ENCODE data around the gene FABP1. TPM values are rescaled to one million over a fixed set of nuclear protein-coding genes. Genes with fewer than 3 reads are reported as not detected.

Gene FABP1
- total RNA-seq, 6 experiments from 2014 or later, result not detected

DNA sequence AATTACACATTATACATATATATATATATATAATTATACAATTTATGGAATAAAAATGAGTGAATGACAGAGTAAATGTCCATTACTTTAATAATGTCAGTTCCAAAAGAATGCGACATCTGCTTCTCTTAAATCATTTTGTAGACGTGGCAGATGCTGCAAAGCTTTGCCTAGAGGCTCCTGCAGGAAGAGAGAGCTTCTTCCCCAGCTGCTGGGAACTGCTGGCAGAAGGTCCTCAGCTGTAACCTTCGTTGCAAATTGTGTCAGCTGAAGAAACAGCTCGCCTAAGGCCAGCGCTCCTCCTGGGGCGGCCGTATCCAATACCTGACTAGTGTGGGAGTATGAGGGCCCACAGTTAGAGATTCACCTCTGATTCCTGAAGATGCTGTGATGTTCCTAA lies 32.7 kb upstream of the FABP1 start:
- Mint-ChIP-seq H3K27ac (no peak overlapping the region), H3K36me3 (ENCODE audit: low read depth) (no peaks in the 10 kb centered on the region), H3K9me3 (no peaks in the 10 kb centered on the region), H3K27me3 (ENCODE audit: insufficient read depth) (peaks cover 13% of the 10 kb centered on the region), H3K4me3 (no peak overlapping the region), H3K4me1 (ENCODE audit: low read depth) (no peaks in the 10 kb centered on the region)
- no peak for DNase-seq
- TF ChIP-seq, protein P1, sequence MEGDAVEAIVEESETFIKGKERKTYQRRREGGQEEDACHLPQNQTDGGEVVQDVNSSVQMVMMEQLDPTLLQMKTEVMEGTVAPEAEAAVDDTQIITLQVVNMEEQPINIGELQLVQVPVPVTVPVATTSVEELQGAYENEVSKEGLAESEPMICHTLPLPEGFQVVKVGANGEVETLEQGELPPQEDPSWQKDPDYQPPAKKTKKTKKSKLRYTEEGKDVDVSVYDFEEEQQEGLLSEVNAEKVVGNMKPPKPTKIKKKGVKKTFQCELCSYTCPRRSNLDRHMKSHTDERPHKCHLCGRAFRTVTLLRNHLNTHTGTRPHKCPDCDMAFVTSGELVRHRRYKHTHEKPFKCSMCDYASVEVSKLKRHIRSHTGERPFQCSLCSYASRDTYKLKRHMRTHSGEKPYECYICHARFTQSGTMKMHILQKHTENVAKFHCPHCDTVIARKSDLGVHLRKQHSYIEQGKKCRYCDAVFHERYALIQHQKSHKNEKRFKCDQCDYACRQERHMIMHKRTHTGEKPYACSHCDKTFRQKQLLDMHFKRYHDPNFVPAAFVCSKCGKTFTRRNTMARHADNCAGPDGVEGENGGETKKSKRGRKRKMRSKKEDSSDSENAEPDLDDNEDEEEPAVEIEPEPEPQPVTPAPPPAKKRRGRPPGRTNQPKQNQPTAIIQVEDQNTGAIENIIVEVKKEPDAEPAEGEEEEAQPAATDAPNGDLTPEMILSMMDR (IDR thresholded peaks at IDR 0.05), result no peak

DNA sequence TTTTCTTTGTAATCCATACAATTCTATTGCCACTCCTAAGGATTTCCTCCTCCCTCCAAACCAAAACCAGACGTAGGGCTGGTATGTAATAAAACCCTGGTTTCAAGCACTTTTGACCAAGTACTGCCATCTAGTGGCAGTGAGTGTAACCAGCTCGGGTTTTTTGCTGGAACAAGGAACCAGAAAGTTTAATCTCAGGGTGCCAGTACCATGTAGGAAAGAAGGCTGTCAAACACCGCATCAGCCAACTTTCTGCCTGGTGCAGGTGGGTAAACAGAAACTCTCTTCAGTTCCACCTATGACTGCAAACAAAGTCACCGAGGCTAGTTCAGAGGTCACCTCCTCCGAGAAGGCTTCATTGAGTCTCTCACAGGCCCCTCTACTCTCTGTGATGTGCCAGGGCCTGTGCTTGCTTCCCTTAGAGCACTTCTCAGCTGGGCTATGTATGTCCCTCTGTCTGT lies 32.1 kb upstream of the FABP1 start:
- Mint-ChIP-seq H3K27me3 (ENCODE audit: insufficient read depth) (peaks cover 13% of the 10 kb centered on the region), H3K4me3 (no peak overlapping the region), H3K27ac (no peak overlapping the region), H3K9me3 (no peaks in the 10 kb centered on the region), H3K4me1 (ENCODE audit: low read depth) (no peaks in the 10 kb centered on the region), H3K36me3 (ENCODE audit: low read depth) (no peaks in the 10 kb centered on the region)
- TF ChIP-seq, protein P1 (IDR thresholded peaks at IDR 0.05), result peak; percentile 94
- DNase-seq, result peak; percentile 67

DNA sequence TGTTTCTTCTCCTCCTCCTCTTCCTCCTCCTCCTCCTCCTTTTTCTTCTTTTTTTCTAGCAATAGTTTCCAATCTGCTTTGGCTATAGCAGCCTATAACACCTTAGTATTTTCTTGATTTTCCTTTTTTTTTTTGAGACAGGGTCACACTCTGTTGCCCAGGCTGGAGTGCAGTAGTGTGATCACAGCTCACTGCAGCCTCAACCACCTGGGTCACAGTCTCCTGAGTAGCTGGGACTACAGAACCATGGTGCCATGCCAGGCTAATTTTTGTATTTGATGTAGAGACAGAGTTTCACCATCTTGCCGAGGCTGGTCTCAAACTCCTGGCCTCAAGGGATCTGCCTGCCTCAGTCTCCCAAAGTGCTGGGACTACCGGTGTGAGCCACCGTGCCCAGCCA lies 31.6 kb upstream of the FABP1 start:
- Mint-ChIP-seq H3K9me3 (no peaks in the 10 kb centered on the region), H3K4me3 (no peak overlapping the region), H3K27ac (no peak overlapping the region), H3K27me3 (ENCODE audit: insufficient read depth) (peaks cover 13% of the 10 kb centered on the region), H3K4me1 (ENCODE audit: low read depth) (no peaks in the 10 kb centered on the region), H3K36me3 (ENCODE audit: low read depth) (no peaks in the 10 kb centered on the region)
- DNase-seq, result no peak
- TF ChIP-seq, protein P1 (IDR thresholded peaks at IDR 0.05), result no peak

DNA sequence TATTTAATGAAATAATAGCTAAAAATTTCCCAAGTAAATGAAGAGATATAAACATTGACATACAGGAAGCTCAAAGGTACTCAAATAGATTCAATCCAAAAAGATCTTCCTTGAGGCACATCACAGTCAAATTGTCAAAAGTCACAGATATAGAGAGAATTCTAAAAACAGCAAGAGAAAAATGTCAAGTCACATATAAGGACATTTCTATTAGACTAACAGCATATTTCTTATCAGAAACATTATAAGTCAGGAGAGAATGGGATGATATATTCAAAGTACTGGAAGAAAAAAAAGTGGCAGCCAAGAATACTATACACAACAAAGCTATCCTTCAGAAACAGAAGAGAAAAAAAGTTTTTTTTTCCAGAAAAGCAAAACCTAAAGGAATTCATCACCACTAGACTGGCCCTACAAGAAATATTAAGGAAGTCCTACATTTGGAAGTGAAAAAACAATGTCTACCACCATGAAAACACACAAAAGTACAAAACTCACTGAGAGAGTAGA lies 21.1 kb upstream of the FABP1 start:
- no peaks in the 10 kb centered on the region for H3K4me1 Mint-ChIP-seq (ENCODE audit: low read depth)
- no peak for DNase-seq

DNA sequence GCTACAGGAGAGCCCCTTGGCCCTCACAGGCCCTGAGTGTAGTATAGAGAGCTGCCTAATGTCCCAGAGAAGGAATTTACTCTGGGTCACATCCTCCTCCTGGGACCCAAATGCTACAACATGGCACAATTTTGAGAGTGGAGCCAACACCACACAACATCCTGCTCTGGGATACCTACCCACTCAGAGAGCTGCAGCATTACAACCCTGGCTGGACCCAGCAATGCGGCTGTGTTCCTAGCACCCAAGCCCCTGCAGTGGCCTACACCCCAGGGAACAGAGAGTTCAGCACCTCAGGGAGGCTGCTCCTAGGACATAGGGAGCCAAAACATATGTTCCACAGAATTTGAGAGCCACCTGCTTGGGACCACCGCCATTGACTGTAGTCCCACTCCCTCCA lies 19.3 kb upstream of the FABP1 start:
- H3K27me3 Mint-ChIP-seq (ENCODE audit: insufficient read depth), result no peaks in the 10 kb centered on the region; the same call in 1 of the 2 replicates

More for the DNA sequence above, 21.1 kb upstream of the FABP1 start:
- H3K27ac Mint-ChIP-seq, result no peak overlapping the region
- peaks cover 4% of the 10 kb centered on the region for H3K9me3 Mint-ChIP-seq
- no peak overlapping the region for H3K4me3 Mint-ChIP-seq
- H3K36me3 Mint-ChIP-seq (ENCODE audit: low read depth), result no peaks in the 10 kb centered on the region
- no peaks in the 10 kb centered on the region; the same call in 1 of the 2 replicates for H3K27me3 Mint-ChIP-seq (ENCODE audit: insufficient read depth)
- TF ChIP-seq, protein P1 (IDR thresholded peaks at IDR 0.05), result no peak

More for the DNA sequence above, 19.3 kb upstream of the FABP1 start:
- no peaks in the 10 kb centered on the region for H3K4me1 Mint-ChIP-seq (ENCODE audit: low read depth)
- H3K36me3 Mint-ChIP-seq (ENCODE audit: low read depth), result no peaks in the 10 kb centered on the region
- no peak overlapping the region for H3K27ac Mint-ChIP-seq
- TF ChIP-seq, protein P1 (IDR thresholded peaks at IDR 0.05), result no peak
- H3K4me3 Mint-ChIP-seq, result no peak overlapping the region
- peaks cover 4% of the 10 kb centered on the region for H3K9me3 Mint-ChIP-seq
- no peak for DNase-seq
